SU-DHL-6 (cell line): ENCODE measurements around the gene SLITRK2.

ENCODE experiments used
- EZH2phosphoT487 ChIP-seq: fragments of 200-600 bp; sonication (generic), shearing (Covaris generic); conservative IDR thresholded peaks from 2 replicates; pipeline ENCODE4 v1.6.1; 2018; ENCODE audit warnings: mild to moderate bottlenecking, antibody characterized with exemption, low read length, moderate library complexity, mixed read lengths
- TF ChIP-seq, protein P1 (sequence below): fragments of 200-600 bp; sonication (generic); IDR thresholded peaks from one replicate; pipeline ENCODE4 v1.5.1; 2017; ENCODE audit warnings: antibody characterized with exemption, mild to moderate bottlenecking, low read length, moderate library complexity; ENCODE audit not compliant: insufficient read depth, poor library complexity, severe bottlenecking

DNA sequence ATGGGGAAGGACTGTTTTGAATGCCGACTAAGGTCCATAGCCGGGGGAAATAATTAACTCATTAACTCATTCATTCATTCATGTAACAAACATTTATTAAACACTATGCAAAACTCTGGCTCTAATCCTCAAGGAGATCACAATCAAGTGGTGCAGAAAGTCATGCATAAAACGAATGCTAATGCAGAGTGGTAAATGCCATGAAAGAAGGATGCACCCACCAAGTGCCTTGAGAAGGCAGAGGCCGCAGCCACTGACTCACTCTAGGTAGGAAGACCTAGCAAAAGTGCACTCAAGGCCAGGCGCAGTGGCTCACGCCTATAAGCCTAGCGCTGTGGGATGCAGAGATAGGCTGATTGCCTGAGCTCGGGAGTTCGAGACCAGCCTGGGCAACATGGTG lies 22.9 kb downstream of the SLITRK2 start:
- TF ChIP-seq, protein P1, sequence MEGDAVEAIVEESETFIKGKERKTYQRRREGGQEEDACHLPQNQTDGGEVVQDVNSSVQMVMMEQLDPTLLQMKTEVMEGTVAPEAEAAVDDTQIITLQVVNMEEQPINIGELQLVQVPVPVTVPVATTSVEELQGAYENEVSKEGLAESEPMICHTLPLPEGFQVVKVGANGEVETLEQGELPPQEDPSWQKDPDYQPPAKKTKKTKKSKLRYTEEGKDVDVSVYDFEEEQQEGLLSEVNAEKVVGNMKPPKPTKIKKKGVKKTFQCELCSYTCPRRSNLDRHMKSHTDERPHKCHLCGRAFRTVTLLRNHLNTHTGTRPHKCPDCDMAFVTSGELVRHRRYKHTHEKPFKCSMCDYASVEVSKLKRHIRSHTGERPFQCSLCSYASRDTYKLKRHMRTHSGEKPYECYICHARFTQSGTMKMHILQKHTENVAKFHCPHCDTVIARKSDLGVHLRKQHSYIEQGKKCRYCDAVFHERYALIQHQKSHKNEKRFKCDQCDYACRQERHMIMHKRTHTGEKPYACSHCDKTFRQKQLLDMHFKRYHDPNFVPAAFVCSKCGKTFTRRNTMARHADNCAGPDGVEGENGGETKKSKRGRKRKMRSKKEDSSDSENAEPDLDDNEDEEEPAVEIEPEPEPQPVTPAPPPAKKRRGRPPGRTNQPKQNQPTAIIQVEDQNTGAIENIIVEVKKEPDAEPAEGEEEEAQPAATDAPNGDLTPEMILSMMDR: no peak
- no peak for TF ChIP-seq EZH2phosphoT487
